SK-N-SH (cell line): ENCODE measurements around the gene TMEM256. TPM values are rescaled to one million over a fixed set of nuclear protein-coding genes. Genes with fewer than 3 reads are reported as not detected.

Experiments used
- CTCF ChIA-PET: fragments of 300-600, 350-600 bp; formaldehyde crosslinking; extraction: SDS; loops from one replicate; lab custom pipeline; 2021; lab: Yijun Ruan, JAX
- POLR2A ChIA-PET: fragments of 350-600 bp; sonication (Branson Sonifier 250); formaldehyde crosslinking; extraction: SDS; loops from one replicate; lab custom pipeline; 2020; ENCODE audit warnings: antibody characterized with exemption, inconsistent platforms; lab: Yijun Ruan, JAX
- DNase-seq: peaks from one replicate; pipeline ENCODE4 v3.0.0; 2012
- H2AFZ ChIP-seq: fragments of 200-600 bp; sonication (generic); 2 replicates; pipeline ENCODE4 v1.8.1; 2016; ENCODE audit warnings: antibody characterized with exemption, mild to moderate bottlenecking, low read depth
- H3F3A ChIP-seq: fragments of 200-600 bp; sonication (generic); replicated peaks from 2 replicates; pipeline ENCODE3; 2016; ENCODE audit warnings: antibody characterized with exemption, mild to moderate bottlenecking; ENCODE audit not compliant: insufficient read depth
- H3K27ac ChIP-seq, 2 experiments: fragments of 200-500 bp in 1 of 2; fragments of 200-600 bp in 1 of 2; sonication (Bioruptor generic) in 1 of 2; sonication (generic), shearing (Covaris generic) in 1 of 2; 2 replicates each; pipeline versions ENCODE4 v1.5.1 to v1.6.1; 2014 to 2016; ENCODE audit warnings: low read depth in 2 of 2, inconsistent platforms in 1 of 2, low read length in 1 of 2, mild to moderate bottlenecking in 1 of 2, mixed read lengths in 1 of 2
- H3K27me3 ChIP-seq: fragments of 200-600 bp; sonication (generic), shearing (Covaris generic); 2 replicates; pipeline ENCODE4 v1.6.1; 2016; ENCODE audit warnings: mixed run types; ENCODE audit not compliant: insufficient read depth
- H3K36me3 ChIP-seq, 2 experiments: fragments of 200-500 bp in 1 of 2; fragments of 200-600 bp in 1 of 2; sonication (Bioruptor generic) in 1 of 2; sonication (generic) in 1 of 2; replicated peaks in 1 of 2; 2 replicates each; pipeline versions ENCODE3 to v1.5.1; 2014 to 2016; ENCODE audit warnings: low read length in 1 of 2, mild to moderate bottlenecking in 1 of 2; ENCODE audit not compliant: insufficient read depth in 2 of 2, control insufficient read depth in 1 of 2
- H3K4me1 ChIP-seq, 2 experiments: fragments of 200-500 bp in 1 of 2; fragments of 200-600 bp in 1 of 2; sonication (Bioruptor generic) in 1 of 2; sonication (generic), shearing (Covaris generic) in 1 of 2; 2 replicates each; pipeline versions ENCODE4 v1.5.1 to v1.6.1; 2014 to 2016; ENCODE audit warnings: low read depth in 1 of 2, low read length in 1 of 2, mixed run types in 1 of 2; ENCODE audit not compliant: insufficient read depth in 2 of 2, control insufficient read depth in 1 of 2
- H3K4me2 ChIP-seq: fragments of 200-600 bp; sonication (generic), shearing (Covaris generic); 2 replicates; pipeline ENCODE4 v1.6.1; 2017; ENCODE audit warnings: mixed run types
- H3K4me3 ChIP-seq, 2 experiments: fragments of 200-500 bp in 1 of 2; fragments of 200-600 bp in 1 of 2; sonication (Bioruptor generic) in 1 of 2; sonication (generic), shearing (Covaris generic) in 1 of 2; 2 replicates each; pipeline versions ENCODE4 v1.5.1 to v1.8.1; 2014 to 2016; ENCODE audit warnings: low read depth in 2 of 2, inconsistent platforms in 1 of 2, low read length in 1 of 2, mild to moderate bottlenecking in 1 of 2, mixed read lengths in 1 of 2, moderate library complexity in 1 of 2
- H3K79me2 ChIP-seq: fragments of 200-600 bp; sonication (generic); 2 replicates; pipeline ENCODE4 v1.8.1; 2017; ENCODE audit warnings: mild to moderate bottlenecking; ENCODE audit not compliant: insufficient read depth
- H3K9ac ChIP-seq: fragments of 200-600 bp; sonication (generic); 2 replicates; pipeline ENCODE4 v1.6.1; 2017; ENCODE audit warnings: mixed run types
- H3K9me2 ChIP-seq: fragments of 200-600 bp; sonication (generic); 2 replicates; pipeline ENCODE4 v1.6.1; 2017; ENCODE audit warnings: mixed run types
- H3K9me3 ChIP-seq: fragments of 200-600 bp; sonication (generic); 2 replicates; pipeline ENCODE4 v1.6.1; 2017; ENCODE audit warnings: mixed run types, mild to moderate bottlenecking, moderate library complexity
- H4K20me1 ChIP-seq: fragments of 200-600 bp; sonication (generic); 2 replicates; pipeline ENCODE4 v1.6.1; 2017; ENCODE audit warnings: mild to moderate bottlenecking, mixed run types; ENCODE audit not compliant: insufficient read depth
- CHD2 ChIP-seq: fragments of 150-350 bp; IDR thresholded peaks from 2 replicates; pipeline ENCODE4 v1.6.1; 2018; ENCODE audit warnings: low read length; ENCODE audit not compliant: partially characterized antibody
- CTCF ChIP-seq: fragments of 200-600 bp; sonication (generic); IDR thresholded peaks from 2 replicates; pipeline ENCODE4 v1.6.1; 2017; ENCODE audit warnings: antibody characterized with exemption, mild to moderate bottlenecking, moderate library complexity
- ELF1 ChIP-seq: IDR thresholded peaks from 2 replicates; pipeline ENCODE4 v1.4.0; 2012
- FOXM1 ChIP-seq: IDR thresholded peaks from 2 replicates; pipeline ENCODE4 v1.4.0; 2012; ENCODE audit warnings: low read depth, mild to moderate bottlenecking
- GABPA ChIP-seq: IDR thresholded peaks from 2 replicates; pipeline ENCODE4 v1.4.0; 2012; ENCODE audit warnings: low read depth, mild to moderate bottlenecking
- GATA2 ChIP-seq: sonication (generic); formaldehyde crosslinking; IDR thresholded peaks from 2 replicates; pipeline ENCODE4 v1.5.0; 2020; ENCODE audit warnings: mild to moderate bottlenecking, missing genetic modification reagents
- MAX ChIP-seq: IDR thresholded peaks from 2 replicates; pipeline ENCODE4 v1.4.0; 2012; ENCODE audit warnings: low read depth
- MXI1 ChIP-seq: IDR thresholded peaks from 2 replicates; pipeline ENCODE4 v1.6.1; 2012; ENCODE audit warnings: mild to moderate bottlenecking, low read depth, low read length, improper control_type of control experiment
- PBX3 ChIP-seq: IDR thresholded peaks from 2 replicates; pipeline ENCODE4; 2012
- POLR2AphosphoS5 ChIP-seq: IDR thresholded peaks from 2 replicates; pipeline ENCODE4 v1.6.1; 2012; ENCODE audit warnings: low read depth, low read length
- RAD21 ChIP-seq: IDR thresholded peaks from 2 replicates; pipeline ENCODE4 v1.6.1; 2012; ENCODE audit warnings: mild to moderate bottlenecking, low read length
- RXRA ChIP-seq: IDR thresholded peaks from 2 replicates; pipeline ENCODE4 v1.4.0; 2012; ENCODE audit warnings: low read depth, mild to moderate bottlenecking, borderline replicate concordance
- SMC3 ChIP-seq: IDR thresholded peaks from 2 replicates; pipeline ENCODE4 v1.6.1; 2012; ENCODE audit warnings: low read depth, low read length, improper control_type of control experiment
- TCF12 ChIP-seq: IDR thresholded peaks from 2 replicates; pipeline ENCODE4 v1.4.0; 2012
- ZBTB33 ChIP-seq: IDR thresholded peaks from 2 replicates; pipeline ENCODE4 v1.4.0; 2012; ENCODE audit warnings: low read depth, borderline replicate concordance
- WGBS: methylation state at CpG from one replicate; pipeline ENCODE4 v1.1.6; 2017; ENCODE audit warnings: low lambda C conversion rate; 5-methylcytosine and 5-hydroxymethylcytosine counted together
- polyA plus RNA-seq, 3 experiments: library from polyadenylated mRNA; depleted of rRNA; stranded (reverse); fragments of >200 nt; gene quantifications; 2 replicates each; pipeline ENCODE4 v1.2.3, GENCODE V29; 2012

TMEM256 gene
- polyA plus RNA-seq, 1 of the 3 experiments (the other 2 are of a cell fraction) = 213 TPM

GRCh38 chr17:7427549-7427948, 23.7 kb upstream of the TMEM256 start:
- H3K27ac ChIP-seq = no peak overlapping the region
- H3K4me1 ChIP-seq = no peaks in the 10 kb centered on the region
- 84% methylated on average over 7 of the region's 7 CpGs for WGBS
- H3F3A ChIP-seq = no peaks in the 10 kb centered on the region
- H3K27me3 ChIP-seq = no peaks in the 10 kb centered on the region
- no peak overlapping the region for H2AFZ ChIP-seq
- H3K4me2 ChIP-seq = no peak overlapping the region
- CTCF ChIA-PET = interaction anchor here (0.6 to 1.6 kb wide), 2 partner anchors 9 to 71 kb away, joined by 3 to 7 read pairs; no protein-coding TSS in a partner anchor
- no peaks in the 10 kb centered on the region for H3K79me2 ChIP-seq
- no peaks in the 10 kb centered on the region for H3K9me3 ChIP-seq
- TF ChIP-seq MAX (no peak), ZBTB33 (no peak), GATA2 (CRISPR knock-in tag) (no peak), RXRA (no peak), SMC3 (no peak), TCF12 (no peak), MXI1 (no peak), POLR2AphosphoS5 (no peak), RAD21 (no peak), ELF1 (no peak), FOXM1 (no peak), GABPA (no peak)
- POLR2A ChIA-PET = no interaction called here
- DNase-seq = no peak
- H3K36me3 ChIP-seq = no peaks in the 10 kb centered on the region
- no peaks in the 10 kb centered on the region for H3K9me2 ChIP-seq
- H3K4me3 ChIP-seq = no peak overlapping the region
- no peaks in the 10 kb centered on the region for H4K20me1 ChIP-seq
- H3K9ac ChIP-seq = no peak overlapping the region

- no peak overlapping the region for H3K9ac ChIP-seq
- no peak overlapping the region for H2AFZ ChIP-seq
- no peaks in the 10 kb centered on the region for H3K27me3 ChIP-seq
- H3K79me2 ChIP-seq = no peaks in the 10 kb centered on the region
- no peaks in the 10 kb centered on the region for H3K9me3 ChIP-seq
- 88% methylated on average over 8 of the region's 29 CpGs for WGBS
- H3K4me3 ChIP-seq = no peak overlapping the region
- H3K27ac ChIP-seq = no peak overlapping the region
- no peaks in the 10 kb centered on the region for H4K20me1 ChIP-seq
- no peaks in the 10 kb centered on the region for H3K9me2 ChIP-seq
- CTCF ChIA-PET = interaction anchor here (0.6 to 1.6 kb wide), 2 partner anchors 10 to 71 kb away, joined by 3 to 7 read pairs; no protein-coding TSS in a partner anchor
- no peak for DNase-seq
- no peak for TF ChIP-seq RXRA
- TF ChIP-seq GATA2 (CRISPR knock-in tag) = no peak
- no peak for TF ChIP-seq PBX3
- TF ChIP-seq CHD2 = no peak
- no peak for TF ChIP-seq CTCF
- H3K4me2 ChIP-seq = no peak overlapping the region
- no peaks in the 10 kb centered on the region for H3F3A ChIP-seq
- POLR2A ChIA-PET = no interaction called here
- no peaks in the 10 kb centered on the region for H3K4me1 ChIP-seq
- no peaks in the 10 kb centered on the region for H3K36me3 ChIP-seq
Observed at GRCh38 chr17:7426896-7427489, 23.1 kb upstream of the TMEM256 start.
